Measurements from ENCODE around the gene ZNF608.

DNA sequence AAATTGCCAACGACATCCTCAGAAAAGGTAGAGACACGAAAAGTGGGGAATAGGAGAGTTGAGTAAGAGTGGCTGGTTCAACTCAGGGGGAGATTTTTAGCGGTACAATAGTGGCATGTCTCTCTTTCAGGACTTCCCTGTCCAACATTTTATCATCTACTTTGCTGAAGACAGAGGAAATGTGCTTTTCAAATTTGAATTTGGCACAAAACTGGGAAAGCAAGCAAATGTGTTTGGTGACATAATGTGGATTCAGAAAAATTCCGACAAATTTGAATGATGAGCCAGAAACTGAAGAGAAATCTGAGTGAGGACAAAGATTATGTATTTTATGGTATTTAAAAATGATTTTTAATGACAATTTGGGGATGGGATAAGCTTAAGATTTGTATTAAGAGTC, 33.6 kb upstream of the ZNF608 start:
- TF ChIP-seq, protein P1, sequence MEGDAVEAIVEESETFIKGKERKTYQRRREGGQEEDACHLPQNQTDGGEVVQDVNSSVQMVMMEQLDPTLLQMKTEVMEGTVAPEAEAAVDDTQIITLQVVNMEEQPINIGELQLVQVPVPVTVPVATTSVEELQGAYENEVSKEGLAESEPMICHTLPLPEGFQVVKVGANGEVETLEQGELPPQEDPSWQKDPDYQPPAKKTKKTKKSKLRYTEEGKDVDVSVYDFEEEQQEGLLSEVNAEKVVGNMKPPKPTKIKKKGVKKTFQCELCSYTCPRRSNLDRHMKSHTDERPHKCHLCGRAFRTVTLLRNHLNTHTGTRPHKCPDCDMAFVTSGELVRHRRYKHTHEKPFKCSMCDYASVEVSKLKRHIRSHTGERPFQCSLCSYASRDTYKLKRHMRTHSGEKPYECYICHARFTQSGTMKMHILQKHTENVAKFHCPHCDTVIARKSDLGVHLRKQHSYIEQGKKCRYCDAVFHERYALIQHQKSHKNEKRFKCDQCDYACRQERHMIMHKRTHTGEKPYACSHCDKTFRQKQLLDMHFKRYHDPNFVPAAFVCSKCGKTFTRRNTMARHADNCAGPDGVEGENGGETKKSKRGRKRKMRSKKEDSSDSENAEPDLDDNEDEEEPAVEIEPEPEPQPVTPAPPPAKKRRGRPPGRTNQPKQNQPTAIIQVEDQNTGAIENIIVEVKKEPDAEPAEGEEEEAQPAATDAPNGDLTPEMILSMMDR (IDR thresholded peaks at IDR 0.05), result no peak
- TF ChIP-seq EZH2phosphoT487 (IDR thresholded peaks at IDR 0.05), result no peak

Measured in neural progenitor cell (in vitro differentiated cells).